Fibroblast of villous mesenchyme (primary cell): ENCODE data around the gene FAM32A. TPM values are rescaled to one million over a fixed set of nuclear protein-coding genes. Genes with fewer than 3 reads are reported as not detected.
"Not testable (repeated sequence)": the region's sequence is repeated elsewhere in the genome, so short reads cannot be mapped to it uniquely, and the experiment has no call there.

ENCODE experiments used
- DNase-seq: peaks from one replicate; pipeline ENCODE4 v3.0.0-alpha.2; 2010; ENCODE audit warnings: low read depth
- H3K4me3 ChIP-seq: 2 replicates; pipeline ENCODE4 v1.5.1; 2011; ENCODE audit warnings: low read depth, mild to moderate bottlenecking, low read length
- CTCF ChIP-seq: IDR thresholded peaks from 2 replicates; pipeline ENCODE4 v1.5.1; 2012; ENCODE audit warnings: low read depth, mild to moderate bottlenecking, low read length; ENCODE audit not compliant: insufficient read depth
- total RNA-seq: library from RNA; depleted of rRNA; stranded (reverse); fragments of >200 nt; gene quantifications from 2 replicates; pipeline ENCODE4 v1.2.3, GENCODE V29; 2012

FAM32A gene
- total RNA-seq, 1 donor, result 94.1 TPM

GRCh38 chr19:16164222-16164890, 20.9 kb upstream of the FAM32A start:
- DNase-seq, result no peak
- no peak for TF ChIP-seq CTCF
- no peak overlapping the region for H3K4me3 ChIP-seq

- TF ChIP-seq CTCF, result no peak
- no peak for DNase-seq
- H3K4me3 ChIP-seq, result no peak overlapping the region
Observed at GRCh38 chr19:16166417-16166816, 18.8 kb upstream of the FAM32A start.

GRCh38 chr19:16167055-16167454, 18.2 kb upstream of the FAM32A start:
- no peak for DNase-seq
- no peak for TF ChIP-seq CTCF
- no peak overlapping the region for H3K4me3 ChIP-seq

GRCh38 chr19:16168465-16169081, 16.6 kb upstream of the FAM32A start:
- peak; percentile 24 for DNase-seq
- H3K4me3 ChIP-seq, result no peak overlapping the region
- no peak for TF ChIP-seq CTCF

GRCh38 chr19:16170134-16170533, 15.1 kb upstream of the FAM32A start:
- no peak for TF ChIP-seq CTCF
- no peak overlapping the region for H3K4me3 ChIP-seq
- DNase-seq, result no peak

- no peak overlapping the region for H3K4me3 ChIP-seq
- no peak for TF ChIP-seq CTCF
- no peak for DNase-seq
Observed at GRCh38 chr19:16175954-16176353, 9.3 kb upstream of the FAM32A start.

GRCh38 chr19:16178866-16179265, 6.3 kb upstream of the FAM32A start:
- not testable (repeated sequence) for DNase-seq, H3K4me3 ChIP-seq
